ENCODE measurements around the gene MICU2.

Gene MICU2, protein sequence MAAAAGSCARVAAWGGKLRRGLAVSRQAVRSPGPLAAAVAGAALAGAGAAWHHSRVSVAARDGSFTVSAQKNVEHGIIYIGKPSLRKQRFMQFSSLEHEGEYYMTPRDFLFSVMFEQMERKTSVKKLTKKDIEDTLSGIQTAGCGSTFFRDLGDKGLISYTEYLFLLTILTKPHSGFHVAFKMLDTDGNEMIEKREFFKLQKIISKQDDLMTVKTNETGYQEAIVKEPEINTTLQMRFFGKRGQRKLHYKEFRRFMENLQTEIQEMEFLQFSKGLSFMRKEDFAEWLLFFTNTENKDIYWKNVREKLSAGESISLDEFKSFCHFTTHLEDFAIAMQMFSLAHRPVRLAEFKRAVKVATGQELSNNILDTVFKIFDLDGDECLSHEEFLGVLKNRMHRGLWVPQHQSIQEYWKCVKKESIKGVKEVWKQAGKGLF

DNA sequence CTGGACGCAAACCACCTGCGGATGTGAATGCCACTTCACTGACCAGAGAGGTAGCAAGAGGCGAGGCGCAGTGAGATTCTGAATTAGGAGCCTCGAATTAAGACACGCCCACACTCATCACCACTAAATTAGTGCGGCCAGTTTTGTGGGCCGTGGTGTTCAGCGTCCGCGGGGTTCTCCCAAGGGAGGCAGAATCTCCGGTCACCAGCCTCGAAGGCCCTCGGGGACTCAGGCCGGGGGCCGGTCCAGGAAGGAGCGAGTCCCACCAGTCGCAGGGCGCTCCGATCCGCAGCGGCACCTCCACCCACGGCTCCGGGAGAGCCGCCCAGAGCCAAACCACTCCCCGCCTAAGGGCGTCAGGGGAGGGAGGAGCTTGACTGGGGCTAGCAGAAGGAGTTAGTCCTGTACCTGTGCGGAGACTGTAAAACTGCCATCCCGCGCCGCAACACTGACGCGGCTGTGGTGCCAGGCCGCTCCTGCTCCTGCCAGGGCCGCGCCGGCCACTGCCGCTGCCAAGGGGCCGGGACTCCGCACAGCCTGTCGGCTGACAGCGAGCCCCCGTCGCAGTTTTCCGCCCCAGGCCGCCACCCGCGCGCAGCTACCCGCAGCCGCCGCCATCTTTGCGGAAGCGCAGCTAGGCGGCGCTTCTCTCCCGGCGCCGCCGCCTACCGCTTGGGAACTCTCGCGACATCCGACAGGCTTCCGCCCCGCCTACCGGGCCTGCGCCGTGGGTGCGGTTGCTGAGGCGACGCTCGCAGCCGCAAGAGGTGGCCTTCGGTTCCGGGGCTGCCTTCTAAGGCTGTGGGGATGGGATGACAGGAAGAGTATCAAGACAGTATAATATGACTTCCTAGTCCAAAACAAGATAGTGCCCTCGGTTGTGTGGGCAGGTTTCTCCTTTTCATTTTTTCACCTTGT is at the start of gene MICU2:
TSS of gene MICU2 (minus strand) at position 640 of the 918 bp plus-strand sequence. CDS start at position 618, 22 bp downstream.
- peak; percentile 80 to 94 (median 86) for DNase-seq

DNA sequence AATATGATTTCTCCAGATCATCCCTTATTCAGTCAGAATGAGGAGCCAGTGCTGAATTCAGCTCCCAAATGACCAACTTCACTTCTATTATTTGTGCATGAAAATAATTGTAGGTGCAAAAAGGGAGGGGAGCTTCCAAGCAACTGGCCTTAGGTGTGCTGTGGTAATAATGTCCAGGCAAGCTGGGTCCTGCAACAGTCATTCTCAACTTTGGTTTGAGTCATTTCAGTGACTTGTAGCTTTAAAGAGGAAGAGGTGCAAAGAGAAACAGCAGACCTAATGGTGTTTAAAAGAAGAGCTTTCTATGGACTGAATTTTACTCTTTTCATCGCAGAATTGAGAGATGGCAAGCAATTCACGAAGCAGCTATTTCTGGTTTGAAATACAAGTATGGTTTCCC is 37.7 kb upstream of the MICU2 start:
- no peak for DNase-seq

DNA sequence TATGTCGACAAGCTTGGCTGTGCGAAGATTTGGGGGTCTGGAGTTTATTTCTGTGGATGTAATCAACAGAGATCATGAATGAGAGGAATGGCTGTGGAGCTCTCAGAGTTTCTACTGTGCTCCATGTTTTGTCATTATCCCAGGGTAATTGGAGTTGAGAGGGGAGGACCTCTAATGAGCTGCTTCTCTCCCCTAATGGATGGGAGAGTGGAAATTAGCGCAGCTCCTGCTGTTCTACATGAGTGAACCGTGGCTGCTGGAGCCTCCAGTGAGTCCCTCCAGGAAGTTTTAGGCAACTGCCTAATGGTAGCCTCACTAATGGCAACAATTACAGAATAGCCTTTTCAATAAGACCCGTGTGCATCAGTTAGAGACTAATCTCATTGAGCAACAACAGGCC is 35.6 kb upstream of the MICU2 start:
- no peak for DNase-seq

DNA sequence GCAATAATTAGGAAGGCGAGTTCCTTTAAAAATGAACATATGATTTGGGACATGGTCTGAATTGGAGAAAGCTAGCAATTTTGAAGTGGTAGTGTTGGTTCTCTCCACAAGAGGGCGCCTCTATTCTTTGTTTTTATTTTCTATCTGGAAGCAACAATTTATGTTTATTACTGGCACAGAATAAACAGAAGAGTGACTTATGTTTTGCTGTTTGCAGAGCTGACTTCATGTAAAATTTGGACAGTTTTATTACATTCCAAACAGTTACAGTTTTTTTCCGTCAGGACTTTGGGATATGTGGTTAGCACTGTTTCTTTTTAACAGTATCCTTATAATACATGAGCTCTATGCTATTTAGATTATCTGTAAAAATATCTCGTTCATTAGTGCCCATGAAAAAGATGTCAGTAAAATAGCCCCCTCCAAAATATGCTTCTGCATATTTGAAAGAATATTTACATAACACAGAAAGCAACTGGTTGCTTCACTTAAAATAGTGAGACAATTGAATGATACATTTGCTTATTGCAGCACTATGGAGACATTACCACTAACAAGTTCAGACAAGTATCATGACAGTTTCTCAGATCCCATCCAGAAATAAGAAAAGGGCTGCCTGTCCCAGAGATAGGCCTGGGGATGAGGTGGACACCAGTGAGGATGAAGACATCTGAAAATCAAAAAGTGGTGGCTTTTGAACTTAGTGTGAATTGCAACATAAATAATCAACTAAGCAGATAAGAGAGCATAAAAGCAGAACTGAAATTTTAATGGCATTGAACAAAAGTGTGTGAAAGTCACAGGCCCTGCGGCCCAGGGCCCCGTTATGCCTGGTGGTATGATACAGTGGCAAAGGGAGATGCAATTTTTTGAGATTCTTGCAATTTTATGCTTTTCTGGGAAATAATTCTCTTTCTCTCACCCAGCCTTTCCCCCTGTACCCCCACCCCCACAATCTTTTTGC is 34.6 kb upstream of the MICU2 start:
- DNase-seq: peak in 2 of 4 experiments; percentile 1 to 7

DNA sequence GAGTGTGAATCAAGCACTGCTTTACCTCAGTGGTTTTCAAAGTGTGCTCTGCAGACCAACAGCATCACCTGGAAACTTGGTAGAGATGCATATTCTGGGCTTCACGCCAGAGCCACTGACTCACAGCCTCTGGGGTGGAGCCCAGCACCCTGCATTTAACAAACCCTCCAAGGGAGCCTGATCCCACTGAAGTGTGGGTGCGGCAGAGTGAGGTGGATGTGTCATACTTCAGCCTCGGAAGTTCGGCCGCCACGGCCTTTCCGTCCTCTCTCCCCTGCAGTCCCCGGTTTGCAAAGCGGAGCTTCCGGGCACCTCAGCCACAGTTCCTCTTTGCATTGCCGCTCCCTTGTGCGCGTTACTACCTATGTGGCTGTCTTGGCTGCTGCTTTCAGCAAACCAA is 33.3 kb upstream of the MICU2 start:
- DNase-seq: peak in 1 of 4 experiments; percentile 4

DNA sequence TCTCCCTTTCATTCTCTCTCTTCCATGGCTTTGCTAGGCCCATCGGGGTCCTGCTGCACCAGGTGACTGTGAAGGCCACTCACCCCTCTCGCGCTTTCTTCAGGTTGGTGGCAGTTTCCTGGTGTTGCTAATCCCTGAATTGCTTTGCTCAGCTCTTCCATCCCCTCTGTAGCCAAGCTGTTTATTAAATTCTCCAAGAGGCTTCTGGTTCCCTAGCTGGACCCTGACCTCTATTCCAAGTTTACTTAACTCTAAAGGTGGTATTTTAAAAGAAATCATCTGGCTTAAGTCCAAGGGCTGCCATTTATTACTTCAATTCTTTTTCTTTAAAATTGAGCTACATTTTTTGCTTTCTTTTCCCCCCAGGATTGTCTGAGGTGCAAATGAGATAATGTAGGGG is 32.7 kb upstream of the MICU2 start:
- DNase-seq: no peak

DNA sequence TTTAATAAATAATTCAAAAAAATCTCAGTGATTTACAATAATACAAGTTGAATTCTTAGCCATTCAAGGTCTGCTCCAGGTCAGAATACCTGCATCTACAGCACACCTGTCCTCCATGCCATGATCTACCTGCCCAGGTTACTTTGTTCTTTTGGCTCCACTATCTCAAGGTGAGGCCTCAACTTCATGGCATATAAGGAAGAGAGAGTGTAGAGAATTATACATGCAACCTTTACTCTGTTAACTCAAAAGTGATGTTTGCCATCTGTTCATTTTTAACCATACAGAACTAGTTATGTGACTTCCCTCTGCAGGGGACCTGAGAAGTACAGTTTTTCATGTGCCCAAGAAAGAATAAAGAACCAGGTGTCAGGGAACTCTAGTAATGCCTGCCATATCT is 28.2 kb upstream of the MICU2 start:
- DNase-seq: no peak

DNA sequence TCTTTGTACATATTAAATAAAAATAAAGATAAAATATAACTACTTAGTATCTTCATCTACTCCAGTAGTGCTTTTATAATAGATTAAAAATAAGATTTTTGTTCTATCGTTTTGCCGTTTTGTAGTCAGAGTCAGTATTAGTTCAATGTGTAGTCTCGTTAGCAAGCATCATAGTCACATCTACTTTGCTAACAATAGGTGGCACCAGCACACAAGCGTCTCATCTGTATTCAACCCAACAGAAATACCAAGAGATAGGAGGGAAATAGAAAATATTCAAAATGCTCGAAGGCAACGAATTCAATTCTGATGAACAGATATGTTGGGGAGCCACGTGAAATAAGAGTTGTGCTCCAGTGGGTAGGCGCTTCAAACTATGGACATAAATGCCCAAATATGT is 21.4 kb upstream of the MICU2 start:
- DNase-seq: no peak

DNA sequence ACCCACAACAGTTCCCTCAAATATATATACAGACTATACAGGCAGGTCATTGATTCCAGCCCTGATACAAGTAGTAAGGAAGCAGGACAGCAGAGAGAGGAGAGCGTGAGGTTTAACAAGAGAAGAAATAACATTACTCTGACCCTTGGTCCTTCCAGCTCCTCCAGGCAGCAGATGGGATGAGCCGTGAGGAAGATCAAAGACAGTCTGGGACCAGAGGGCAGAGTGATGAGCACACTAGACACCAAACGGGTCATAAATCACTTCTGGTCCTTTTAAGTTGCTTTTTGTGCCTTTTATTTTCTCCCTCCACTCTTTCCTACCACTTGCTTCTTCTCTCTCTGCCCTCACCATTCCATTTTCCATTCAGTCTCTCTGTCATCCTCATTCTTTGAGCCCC is 16.9 kb upstream of the MICU2 start:
- no peak for DNase-seq

DNA sequence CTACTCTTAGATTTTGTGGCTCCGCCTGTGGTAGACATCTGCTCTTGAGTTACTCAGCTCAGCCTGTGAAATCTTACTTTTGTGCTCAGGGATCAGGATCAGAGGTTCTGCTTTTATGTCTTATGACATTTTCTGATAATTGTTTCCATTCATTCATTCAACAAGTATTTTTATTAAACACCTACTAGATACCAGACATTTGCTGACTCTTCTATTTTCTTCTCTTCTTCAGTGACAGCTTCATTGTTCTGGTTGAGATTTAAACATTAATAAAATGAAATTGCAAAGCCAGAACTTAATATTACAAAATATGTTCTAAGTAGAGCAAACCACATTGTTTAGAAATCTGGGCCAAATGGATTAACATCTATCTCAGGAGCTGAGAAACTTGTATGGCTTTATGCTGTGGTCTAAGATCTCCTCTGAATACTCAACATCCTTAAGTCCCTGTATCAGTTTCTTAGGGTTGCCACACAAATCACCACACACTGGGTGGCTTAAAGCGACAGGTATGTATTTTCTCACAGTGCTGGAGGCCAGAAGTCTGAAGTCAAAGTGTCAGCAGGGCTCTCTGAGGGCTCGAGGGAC is 15.8 kb upstream of the MICU2 start:
- no peak for DNase-seq

DNA sequence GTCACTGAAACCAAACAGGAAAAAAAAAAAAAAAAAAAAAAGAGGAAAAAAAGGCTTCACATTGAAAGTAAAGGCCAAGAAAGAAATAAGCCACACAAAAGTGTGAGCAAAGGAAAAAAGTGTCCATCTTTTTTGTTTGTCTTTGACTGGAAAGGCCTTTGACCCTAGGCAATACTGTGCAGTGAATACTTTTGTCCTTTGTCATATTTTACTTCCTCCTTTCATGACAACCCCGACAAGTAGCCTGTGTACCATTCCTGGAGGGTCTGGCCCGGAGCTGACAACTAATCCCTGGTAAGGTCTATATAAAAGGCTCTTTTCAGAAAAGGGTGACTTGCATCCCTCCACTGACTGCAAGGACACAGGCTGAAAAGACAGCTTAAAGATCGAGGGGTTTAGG is 12.9 kb upstream of the MICU2 start:
- DNase-seq: no peak

DNA sequence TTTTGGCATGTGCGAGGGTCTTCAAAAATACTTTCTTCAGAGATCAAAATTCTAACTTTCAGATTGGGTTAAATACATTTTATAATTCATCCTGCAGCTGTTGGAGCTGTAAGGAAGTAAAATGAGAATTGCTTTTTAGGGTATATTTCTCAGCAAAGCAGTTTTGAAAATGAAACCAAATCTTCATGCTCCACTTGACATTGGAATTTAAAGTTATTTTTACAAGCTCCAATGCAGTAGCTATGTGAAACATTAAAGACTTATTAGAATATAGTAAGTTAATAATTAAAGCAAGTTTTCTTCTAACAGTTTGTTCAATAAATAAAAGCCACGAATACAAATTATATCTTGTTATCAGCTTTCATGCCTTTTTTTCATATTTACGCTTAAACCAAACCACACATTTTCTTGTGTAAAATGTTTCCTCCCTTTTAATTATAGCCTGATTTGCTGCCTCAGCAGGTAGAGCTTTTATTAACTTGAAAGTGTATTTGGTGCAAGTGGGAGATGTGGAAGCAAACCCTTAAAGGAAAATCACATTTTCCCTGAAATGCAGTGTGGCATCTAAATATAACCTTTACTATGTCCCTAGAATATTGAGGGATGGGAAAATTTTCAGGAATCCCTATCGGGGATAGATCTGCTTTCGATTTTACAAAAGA is 12.4 kb upstream of the MICU2 start:
- no peak for DNase-seq

DNA sequence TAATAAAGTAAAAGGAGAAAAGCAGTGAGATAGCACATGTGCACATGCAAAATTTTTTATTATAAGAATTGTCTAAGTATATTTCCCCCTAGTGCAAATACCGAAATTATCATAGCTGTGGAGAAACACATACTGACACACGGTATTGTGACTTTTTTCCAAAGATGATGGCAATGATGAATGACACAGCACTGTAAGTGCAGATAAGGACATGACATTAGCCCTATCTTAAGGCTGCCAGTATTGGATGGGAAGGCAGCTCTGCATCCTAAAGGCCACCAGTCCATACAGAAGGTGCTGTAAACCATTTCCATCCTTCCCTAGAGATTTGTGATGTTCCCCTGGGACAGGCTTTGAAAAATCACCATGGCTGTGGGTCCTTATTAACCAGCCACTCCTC is 11.5 kb upstream of the MICU2 start:
- no peak for DNase-seq

DNA sequence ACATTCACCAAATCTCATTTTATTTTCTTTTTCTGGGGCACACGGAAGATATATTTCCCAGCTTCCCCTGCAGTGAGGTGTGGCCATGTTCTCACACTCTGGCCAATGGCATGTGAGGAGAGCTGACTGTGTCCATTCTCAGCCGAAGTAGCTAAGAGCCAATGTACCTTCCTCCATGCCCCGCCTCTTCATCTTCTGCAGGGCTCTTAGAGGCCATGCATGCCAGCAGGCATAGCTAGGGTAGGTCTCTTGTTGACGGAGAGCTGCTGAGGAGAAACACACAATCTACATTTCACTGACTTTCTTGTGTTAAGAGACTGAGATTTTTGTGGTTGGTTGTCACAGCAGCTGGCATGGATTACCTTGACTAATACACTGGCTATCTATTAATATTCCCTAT is 9.8 kb upstream of the MICU2 start:
- DNase-seq: no peak

DNA sequence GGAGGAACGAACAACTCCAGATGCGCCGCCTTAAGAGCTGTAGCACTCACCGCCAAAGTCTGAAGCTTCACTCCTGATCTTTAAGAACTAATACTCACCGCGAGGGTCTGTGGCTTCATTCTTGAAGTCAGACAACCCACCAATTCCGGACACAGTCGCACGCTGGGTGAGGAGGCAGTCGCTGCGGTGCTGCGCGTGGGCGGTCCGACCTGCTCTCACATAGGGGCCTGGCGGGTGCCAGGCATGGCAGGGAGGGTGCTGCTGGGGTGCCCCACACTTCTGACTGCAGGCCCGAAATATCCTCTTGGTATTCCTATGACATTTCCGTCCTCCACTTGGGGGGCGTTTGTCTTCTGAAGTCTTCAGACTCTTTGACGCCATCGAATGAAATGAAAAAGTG is 7.4 kb upstream of the MICU2 start:
- no peak for DNase-seq

DNA sequence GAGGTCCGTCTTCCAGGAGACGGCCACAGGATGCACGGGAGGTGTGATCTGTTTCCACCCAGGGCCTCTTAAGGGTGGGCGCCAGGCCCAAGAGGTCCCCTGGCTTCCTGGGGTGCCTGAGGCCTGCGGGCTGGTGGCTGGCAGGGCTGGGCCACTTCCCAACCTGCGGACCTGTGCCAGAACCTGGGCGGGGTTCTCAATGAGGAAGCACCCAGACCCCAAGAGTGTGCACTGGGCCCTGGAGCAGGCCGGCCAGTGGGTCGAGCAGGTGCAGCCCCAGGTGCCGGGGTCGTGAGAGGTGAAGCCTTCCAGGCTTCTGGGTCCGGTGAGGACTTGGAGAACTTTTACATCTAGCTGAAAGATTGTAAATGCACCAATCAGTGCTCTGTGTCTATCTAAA is 6.7 kb upstream of the MICU2 start:
- no peak for DNase-seq

DNA sequence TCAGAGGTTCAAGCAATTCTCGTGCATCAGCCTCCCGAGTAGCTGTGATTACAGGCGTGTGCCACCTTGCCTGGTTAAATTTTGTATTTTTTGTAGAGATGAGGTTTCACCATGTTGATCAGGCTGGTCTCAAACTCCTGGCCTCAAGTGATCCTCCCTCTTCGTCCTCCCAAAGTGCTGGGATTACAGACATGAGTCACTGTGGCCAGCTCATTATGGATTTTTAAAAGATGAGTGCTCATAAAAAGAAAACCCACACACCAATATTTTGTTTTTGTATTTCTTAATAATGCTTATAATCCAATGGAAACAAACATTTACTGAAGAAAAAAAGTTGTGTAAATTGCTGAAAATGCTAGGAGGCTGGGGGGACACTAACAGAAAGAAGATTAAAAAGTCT is 5.0 kb upstream of the MICU2 start:
- DNase-seq: no peak

DNA sequence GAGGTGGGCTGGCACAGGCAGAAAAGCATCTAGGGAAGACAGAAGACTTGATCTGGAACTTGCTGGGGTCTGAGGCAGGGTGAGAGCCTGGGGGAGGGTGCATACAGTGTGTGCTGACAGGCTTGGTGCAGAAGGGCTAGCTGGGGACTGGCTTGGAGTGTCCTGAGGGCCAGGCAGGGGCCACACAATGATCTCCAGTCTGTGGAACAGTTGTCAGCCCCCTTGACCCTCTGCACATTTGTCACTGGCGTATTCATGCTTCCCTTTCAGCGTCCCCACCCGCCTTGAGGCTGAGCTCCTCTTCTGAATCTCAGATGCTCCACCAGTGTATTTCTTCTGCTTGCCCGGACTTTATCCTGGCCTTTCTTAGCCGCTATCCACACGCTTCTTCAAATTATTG is 2.8 kb upstream of the MICU2 start:
- DNase-seq: no peak

DNA sequence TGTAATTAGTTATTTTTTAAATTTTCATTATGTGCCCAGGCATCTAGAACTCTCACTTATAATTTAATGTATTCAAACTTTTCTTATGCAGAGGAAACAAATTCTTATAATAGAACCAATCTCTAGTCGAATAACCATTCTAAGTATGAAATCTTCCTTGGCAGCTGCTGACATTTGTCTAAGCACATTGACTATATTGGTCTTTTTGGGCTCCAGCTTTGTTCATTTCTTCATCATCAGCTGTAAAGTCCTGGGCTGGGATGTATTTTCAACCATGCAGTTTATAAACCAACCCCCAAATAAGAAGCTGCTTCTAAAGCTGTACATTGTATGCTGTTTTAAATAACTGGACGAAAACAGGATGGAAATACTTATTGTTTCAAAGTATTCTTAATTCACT is 2.3 kb upstream of the MICU2 start:
- no peak for DNase-seq

DNA sequence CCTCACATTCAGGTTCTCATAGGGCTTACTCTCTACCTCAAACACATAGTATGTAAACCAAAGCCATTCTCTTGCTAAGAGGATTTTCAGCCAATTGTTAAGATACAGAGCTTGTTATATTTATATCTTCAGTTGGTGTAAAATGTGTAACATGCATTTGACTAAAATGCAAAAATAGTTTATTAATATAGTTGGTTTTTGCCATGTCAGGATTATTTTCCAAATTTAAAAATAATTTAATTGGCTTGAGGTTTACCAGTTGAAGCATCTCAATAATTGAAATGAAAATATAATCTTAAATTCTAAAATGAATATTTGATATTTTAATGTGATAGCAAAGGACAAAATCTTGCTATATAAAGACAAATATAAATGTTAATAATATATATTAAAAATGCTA is 7.2 kb downstream of the MICU2 start:
- DNase-seq: no peak

DNA sequence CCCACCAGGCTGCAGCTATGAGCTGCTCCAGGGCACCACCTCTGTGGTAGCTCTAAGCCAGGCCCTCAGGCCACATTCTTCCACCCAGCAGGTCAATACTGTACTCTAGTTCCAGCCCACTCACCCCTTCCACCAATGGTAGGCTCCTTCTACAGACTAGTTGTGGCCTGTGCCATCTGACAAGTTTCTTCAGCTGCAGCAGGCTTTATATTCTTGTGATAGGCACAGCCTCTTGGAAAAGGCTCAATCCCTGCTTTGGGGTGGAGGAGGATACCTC is 8.5 kb downstream of the MICU2 start:
- DNase-seq: no peak
